B cell (primary cell): ENCODE results near the gene SUCLG2. TPM values are rescaled to one million over a fixed set of nuclear protein-coding genes. Genes with fewer than 3 reads are reported as not detected.

Source experiments
- ATAC-seq: fragments of 200-7000 bp; cut with Tn5 transposase; one replicate; pipeline ENCODE4 v1.10.0; 2021; ENCODE audit warnings: low read depth, mild to moderate bottlenecking, moderate number of reproducible peaks, moderate library complexity
- CTCF ChIA-PET: fragments of 350-600 bp; sonication (Branson Sonifier 250); formaldehyde crosslinking; loops from one replicate; lab custom pipeline; 2021; ENCODE audit warnings: antibody characterized with exemption, inconsistent platforms; lab: Charles Lee
- POLR2A ChIA-PET: fragments of 350-600 bp; sonication (Branson Sonifier 250); formaldehyde crosslinking; loops from one replicate; lab custom pipeline; 2021; ENCODE audit warnings: antibody characterized with exemption; lab: Charles Lee
- DNase-seq: peaks from one replicate; pipeline ENCODE4 v3.0.0; 2013
- H2AFZ ChIP-seq: 2 replicates; pipeline ENCODE4 v1.6.1; 2012; ENCODE audit warnings: mild to moderate bottlenecking, low read depth, low read length; ENCODE audit not compliant: insufficient read depth, poor library complexity, severe bottlenecking
- H3K27ac ChIP-seq, 2 donors: 1 replicate in 1 of 2; 2 replicates in 1 of 2; pipeline ENCODE4 v1.5.1; 2012 to 2013; ENCODE audit warnings: low read length in 2 of 2, mild to moderate bottlenecking in 2 of 2, moderate library complexity in 1 of 2
- H3K27me3 ChIP-seq, 4 experiments: fragments of 200-600 bp in 1 of 4; sonication (generic) in 1 of 4; replicated peaks in 1 of 4; 1 replicate in 2 of 4; 2 replicates in 2 of 4; pipeline versions ENCODE4 v1.6.1 to v1.7.0; 2013 to 2016; ENCODE audit warnings: low read length in 3 of 4, mild to moderate bottlenecking in 2 of 4, mixed read lengths in 1 of 4, moderate library complexity in 1 of 4; ENCODE audit not compliant: insufficient read depth in 4 of 4, control insufficient read depth in 3 of 4; ENCODE audit errors: control extremely low read depth in 1 of 4
- H3K36me3 ChIP-seq, 2 experiments: replicated peaks in 1 of 2; 1 replicate in 1 of 2; 2 replicates in 1 of 2; pipeline versions ENCODE4 v1.6.1 to v1.7.1; 2013; ENCODE audit warnings: low read length in 1 of 2; ENCODE audit not compliant: insufficient read depth in 2 of 2, control insufficient read depth in 1 of 2; ENCODE audit errors: control extremely low read depth in 1 of 2, extremely low read depth in 1 of 2
- H3K4me1 ChIP-seq, 2 donors: fragments of 200-600 bp in 1 of 2; sonication (generic) in 1 of 2; 1 replicate in 1 of 2; 2 replicates in 1 of 2; pipeline versions ENCODE4 v1.5.1 to v1.6.1; 2013 to 2017; ENCODE audit warnings: low read length in 2 of 2; ENCODE audit not compliant: control insufficient read depth in 2 of 2, insufficient read depth in 2 of 2
- H3K4me2 ChIP-seq: replicated peaks from 2 replicates; pipeline ENCODE3; 2012; ENCODE audit warnings: mild to moderate bottlenecking, low read depth, low read length; ENCODE audit not compliant: poor library complexity, severe bottlenecking
- H3K4me3 ChIP-seq, 5 experiments: fragments of 200-600 bp in 1 of 5; sonication (generic) in 1 of 5; 1 replicate in 3 of 5; 2 replicates in 2 of 5; pipeline versions ENCODE4 v1.5.1 to v1.7.0; 2011 to 2016; ENCODE audit warnings: low read length in 4 of 5, mild to moderate bottlenecking in 4 of 5, low read depth in 2 of 5, control low read depth in 1 of 5, moderate library complexity in 1 of 5; ENCODE audit not compliant: insufficient read depth in 1 of 5; ENCODE audit errors: control extremely low read depth in 1 of 5, extremely low read depth in 1 of 5
- H3K79me2 ChIP-seq: fragments of 200-600 bp; sonication (generic); one replicate; pipeline ENCODE4 v1.6.0; 2016; ENCODE audit warnings: low read length; ENCODE audit not compliant: control insufficient read depth, insufficient read depth
- H3K9ac ChIP-seq: fragments of 200-600 bp; sonication (generic); 2 replicates; pipeline ENCODE4 v1.6.1; 2017; ENCODE audit warnings: mild to moderate bottlenecking, low read length, moderate library complexity
- H3K9me3 ChIP-seq, 3 donors: one replicate each; pipeline versions ENCODE4 v1.6.1 to v1.7.1; 2013; ENCODE audit warnings: low read length in 2 of 3; ENCODE audit not compliant: control insufficient read depth in 2 of 3, insufficient read depth in 1 of 3; ENCODE audit errors: control extremely low read depth in 1 of 3
- H4K20me1 ChIP-seq: 2 replicates; pipeline ENCODE4 v1.6.0; 2012; ENCODE audit warnings: mild to moderate bottlenecking, low read length; ENCODE audit not compliant: insufficient read depth, control insufficient read depth, poor library complexity, severe bottlenecking
- H3K27ac Mint-ChIP-seq: one replicate; pipeline ENCODE4 v1.8.0; 2021; ENCODE audit warnings: mixed read lengths
- H3K27me3 Mint-ChIP-seq: one replicate; pipeline ENCODE4 v1.8.0; 2021; ENCODE audit warnings: mixed read lengths
- H3K4me1 Mint-ChIP-seq: one replicate; pipeline ENCODE4 v1.8.0; 2021; ENCODE audit warnings: mixed read lengths
- H3K4me3 Mint-ChIP-seq: one replicate; pipeline ENCODE4 v1.8.0; 2021; ENCODE audit warnings: mixed read lengths
- H3K9me3 Mint-ChIP-seq: one replicate; pipeline ENCODE4 v1.8.0; 2022; ENCODE audit warnings: mixed read lengths; ENCODE audit not compliant: insufficient read depth
- CTCF ChIP-seq: fragments of 200-600 bp; IDR thresholded peaks from one replicate; pipeline ENCODE4 v1.8.0; 2022; ENCODE audit warnings: antibody characterized with exemption, mild to moderate bottlenecking
- EZH2 ChIP-seq: IDR thresholded peaks from 2 replicates; pipeline ENCODE4 v1.6.1; 2012; ENCODE audit warnings: borderline replicate concordance, low read depth, mild to moderate bottlenecking, moderate library complexity, low read length; ENCODE audit not compliant: insufficient read depth, poor library complexity, severe bottlenecking
- WGBS: methylation state at CpG from one replicate; pipeline ENCODE4 v1.1.5; 2013; ENCODE audit warnings: missing lambda C conversion rate; ENCODE audit not compliant: insufficient coverage; 5-methylcytosine and 5-hydroxymethylcytosine counted together
- intact Hi-C: fragments of 100-400 bp; cut with micrococcal nuclease; formaldehyde crosslinking; loops from one replicate; pipeline ENCODE4 v1.10.0; 2022
- polyA plus RNA-seq: library from polyadenylated mRNA; depleted of rRNA; stranded (reverse); fragments of >200 nt; gene quantifications from 2 replicates; pipeline ENCODE4 v1.2.3, GENCODE V29; 2012
- total RNA-seq, 2 donors: library from RNA; stranded (reverse); fragments of 120-200 nt in 1 of 2; gene quantifications; 1 replicate in 1 of 2; 2 replicates in 1 of 2; pipeline versions ENCODE4 v1.2.3 to v1.2.4, GENCODE V29; 2013 to 2022

Gene SUCLG2
- total and polyA plus RNA-seq, 2 donors (not counting 1 experiment from before 2014, with no cell fraction given), result 9.1 to 35.8 TPM

- Mint-ChIP-seq H3K4me3 (no peak overlapping the region), H3K4me1 (no peaks in the 10 kb centered on the region), H3K27me3 (no peaks in the 10 kb centered on the region), H3K9me3 (peaks cover 8% of the 10 kb centered on the region), H3K27ac (no peak overlapping the region)
- Histone ChIP-seq H3K27me3 (no peaks in the 10 kb centered on the region), H3K79me2 (peaks cover 20% of the 10 kb centered on the region), H3K27ac (no peak overlapping the region), H3K4me1 (no peaks in the 10 kb centered on the region), H3K4me2 (no peak overlapping the region), H3K36me3 (peaks cover 14 to 17% of the 10 kb centered on the region in 2 experiments), H3K4me3 (no peak overlapping the region), H2AFZ (no peak overlapping the region), H3K9ac (no peak overlapping the region), H4K20me1 (peaks cover 18% of the 10 kb centered on the region), H3K9me3 (peaks cover 4 to 13% (median 6%) of the 10 kb centered on the region in 3 donors)
- ChIA-PET POLR2A (no interaction called here), CTCF (no interaction called here)
- no peak for ATAC-seq
- TF ChIP-seq CTCF, result no peak
- no peak for DNase-seq
- intact Hi-C loops, result no loop called here
- 100% methylated on average over 1 of the region's 5 CpGs for WGBS
Measured at GRCh38 chr3:67567893-67568292, 86.5 kb downstream of the SUCLG2 start.

GRCh38 chr3:67564973-67565372, 89.4 kb downstream of the SUCLG2 start:
- CTCF ChIA-PET, result interaction anchor here (0.6 to 1.2 kb wide), 2 partner anchors 184 to 229 kb away, joined by 3 read pairs; no protein-coding TSS in a partner anchor
- Mint-ChIP-seq H3K27me3 (no peaks in the 10 kb centered on the region), H3K4me3 (no peak overlapping the region), H3K4me1 (peaks cover 7% of the 10 kb centered on the region), H3K9me3 (no peaks in the 10 kb centered on the region), H3K27ac (no peak overlapping the region)
- H3K4me1 ChIP-seq, result no peaks in the 10 kb centered on the region
- H4K20me1 ChIP-seq, result peaks cover 6% of the 10 kb centered on the region
- intact Hi-C loops, result no loop called here
- no CpG with 5 or more reads among the region's 1 CpG for WGBS
- TF ChIP-seq EZH2, result no peak
- no peak for TF ChIP-seq CTCF
- no peak overlapping the region for H3K4me3 ChIP-seq
- H2AFZ ChIP-seq, result no peak overlapping the region
- no peak overlapping the region for H3K4me2 ChIP-seq
- peaks cover 17% of the 10 kb centered on the region for H3K79me2 ChIP-seq
- H3K9ac ChIP-seq, result no peak overlapping the region
- H3K27me3 ChIP-seq, result no peaks in the 10 kb centered on the region
- DNase-seq (no peak), ATAC-seq (no peak)
- peaks cover 4 to 9% of the 10 kb centered on the region in 2 experiments for H3K36me3 ChIP-seq
- H3K9me3 ChIP-seq, result peaks cover 0 to 3% (median 0%) of the 10 kb centered on the region in 3 donors
- no peak overlapping the region for H3K27ac ChIP-seq
- POLR2A ChIA-PET, result no interaction called here
